Ovary (tissue), 3 donors: ENCODE results near the gene FBXO17.

Experiments
- EP300 ChIP-seq: sonication (generic); formaldehyde crosslinking; IDR thresholded peaks from one replicate; pipeline ENCODE4 v1.6.1; 2017; ENCODE audit warnings: antibody characterized with exemption
- TF ChIP-seq, protein P1 (sequence below), 3 donors: fragments of 450-650 bp in 2 of 3; fragments of 200-600 bp in 1 of 3; IDR thresholded peaks; one replicate each; pipeline versions ENCODE4 v1.5.1 to v1.8.0; 2016 to 2022; ENCODE audit warnings: antibody characterized with exemption in 3 of 3, mild to moderate bottlenecking in 1 of 3
- donor health status: DM: no; HTN: no; CAD: no.

DNA sequence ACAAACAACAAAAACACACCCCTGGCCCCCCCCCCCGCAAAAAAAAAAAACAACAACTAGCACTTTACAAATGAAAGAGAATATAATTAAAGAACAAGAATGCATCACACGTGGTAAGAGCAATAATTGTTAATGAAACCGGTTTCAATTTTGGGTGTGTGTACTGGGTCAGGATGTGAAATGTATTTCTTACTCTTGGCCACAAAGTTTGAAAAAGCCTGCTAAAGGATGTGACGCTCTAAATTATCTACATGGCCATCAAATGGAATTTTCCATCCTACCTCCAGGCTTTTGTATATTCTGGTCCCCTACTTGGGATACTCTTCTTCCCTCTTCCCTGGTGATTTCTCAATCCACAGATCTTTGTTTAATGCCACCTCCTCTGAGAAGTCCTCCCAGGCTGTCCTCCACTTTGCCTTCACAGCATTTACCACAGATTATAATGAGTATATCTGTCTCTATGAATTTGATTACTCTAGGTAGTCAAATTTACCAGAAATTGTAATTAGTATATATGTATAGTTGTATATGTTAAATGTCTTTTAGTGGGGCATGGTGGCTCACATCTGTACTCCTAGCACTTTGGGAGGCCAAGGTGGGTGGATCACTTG, 47.0 kb downstream of the FBXO17 start:
- TF ChIP-seq, protein P1, sequence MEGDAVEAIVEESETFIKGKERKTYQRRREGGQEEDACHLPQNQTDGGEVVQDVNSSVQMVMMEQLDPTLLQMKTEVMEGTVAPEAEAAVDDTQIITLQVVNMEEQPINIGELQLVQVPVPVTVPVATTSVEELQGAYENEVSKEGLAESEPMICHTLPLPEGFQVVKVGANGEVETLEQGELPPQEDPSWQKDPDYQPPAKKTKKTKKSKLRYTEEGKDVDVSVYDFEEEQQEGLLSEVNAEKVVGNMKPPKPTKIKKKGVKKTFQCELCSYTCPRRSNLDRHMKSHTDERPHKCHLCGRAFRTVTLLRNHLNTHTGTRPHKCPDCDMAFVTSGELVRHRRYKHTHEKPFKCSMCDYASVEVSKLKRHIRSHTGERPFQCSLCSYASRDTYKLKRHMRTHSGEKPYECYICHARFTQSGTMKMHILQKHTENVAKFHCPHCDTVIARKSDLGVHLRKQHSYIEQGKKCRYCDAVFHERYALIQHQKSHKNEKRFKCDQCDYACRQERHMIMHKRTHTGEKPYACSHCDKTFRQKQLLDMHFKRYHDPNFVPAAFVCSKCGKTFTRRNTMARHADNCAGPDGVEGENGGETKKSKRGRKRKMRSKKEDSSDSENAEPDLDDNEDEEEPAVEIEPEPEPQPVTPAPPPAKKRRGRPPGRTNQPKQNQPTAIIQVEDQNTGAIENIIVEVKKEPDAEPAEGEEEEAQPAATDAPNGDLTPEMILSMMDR (IDR thresholded peaks at IDR 0.05): no peak
- TF ChIP-seq EP300: no peak
